Suppressor macrophage (primary cell): Measurements from ENCODE around the gene MAT1A.
"Not testable (repeated sequence)": the region's sequence is repeated elsewhere in the genome, so short reads cannot be mapped to it uniquely, and the experiment has no call there.

ENCODE experiments used
- DNase-seq, 4 experiments: peaks; one replicate each; pipeline ENCODE4 v3.0.0-alpha.2; 2020 to 2022

The MAT1A gene

DNA sequence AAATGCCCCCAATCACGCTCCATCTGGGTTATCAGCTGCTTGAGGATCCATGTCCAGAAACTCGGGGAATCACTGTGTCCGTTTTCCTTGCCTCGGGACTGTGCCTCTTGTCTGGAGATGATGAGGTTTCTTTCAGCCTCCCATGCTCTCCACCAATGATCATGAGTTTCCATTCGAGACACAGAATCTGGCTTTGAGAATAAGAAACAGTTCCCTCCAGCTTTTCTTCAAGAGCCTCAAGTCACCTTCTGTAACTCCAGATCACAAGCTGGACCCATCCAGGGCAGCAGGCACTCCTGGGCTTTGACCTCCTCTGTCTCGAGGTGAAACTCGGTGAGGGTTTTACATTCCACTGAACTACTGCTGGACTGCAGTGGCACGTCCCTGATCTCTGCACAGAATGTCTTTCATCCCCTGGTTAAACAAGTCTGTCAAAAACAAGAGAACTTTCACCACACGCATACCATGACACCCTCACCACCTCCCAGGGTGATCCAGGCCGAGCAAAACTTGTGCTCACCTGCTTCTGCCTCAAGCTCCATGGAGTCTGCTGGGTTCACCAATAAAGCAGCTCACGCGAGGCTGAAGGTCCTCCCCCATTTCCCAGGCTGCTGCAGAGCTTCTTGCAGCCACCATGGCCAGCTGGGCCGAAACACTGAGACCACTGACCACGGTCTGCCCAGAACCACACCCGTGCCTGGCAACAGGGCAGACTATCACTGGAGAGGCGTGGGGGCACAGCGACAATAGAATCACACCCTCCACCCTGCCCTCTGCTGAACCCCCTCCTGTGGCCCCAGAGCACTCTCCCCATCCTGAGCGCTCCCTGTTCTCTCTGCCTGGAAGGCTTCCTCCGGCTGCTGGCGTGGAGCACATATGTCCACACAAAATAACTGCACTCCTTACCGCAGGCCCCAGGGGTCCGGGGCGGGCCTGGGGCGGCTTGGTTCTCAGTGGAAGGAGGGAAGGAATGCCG is 25.1 kb downstream of the MAT1A start:
- no peak for DNase-seq

DNA sequence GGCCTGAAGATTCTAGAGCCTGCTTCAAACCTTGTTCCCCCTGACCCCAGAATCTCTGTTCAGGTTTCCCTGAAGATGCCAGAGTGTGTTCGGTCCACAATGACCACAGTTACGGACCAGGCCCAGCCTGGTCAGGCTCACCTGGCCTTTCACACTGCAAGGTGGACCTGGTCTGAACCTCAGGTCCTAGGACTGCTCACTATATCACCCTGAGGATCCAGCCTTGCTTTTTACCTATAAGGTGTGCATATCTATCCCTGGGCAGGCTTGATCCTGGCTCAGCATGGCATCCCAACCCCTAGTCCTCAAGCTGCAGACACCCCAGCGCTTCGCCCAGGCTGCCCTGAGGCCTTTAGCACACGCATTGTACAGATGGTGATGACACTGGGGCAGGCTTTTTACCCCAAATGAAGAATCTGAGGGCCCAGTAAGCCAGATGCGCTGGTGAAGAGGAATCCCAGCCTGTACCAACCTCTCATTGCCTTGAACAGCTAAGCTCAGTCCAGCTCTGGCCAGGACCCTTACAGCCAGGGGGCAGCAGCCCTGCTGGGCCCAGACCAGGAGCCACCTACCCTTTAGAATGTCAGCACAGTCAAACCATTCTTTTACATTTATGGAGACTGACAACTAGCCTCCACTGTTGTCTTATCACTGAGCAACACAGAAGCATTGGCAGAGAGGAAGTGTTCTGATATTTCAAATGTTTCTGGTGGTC is 28.0 kb downstream of the MAT1A start:
- DNase-seq, result no peak

DNA sequence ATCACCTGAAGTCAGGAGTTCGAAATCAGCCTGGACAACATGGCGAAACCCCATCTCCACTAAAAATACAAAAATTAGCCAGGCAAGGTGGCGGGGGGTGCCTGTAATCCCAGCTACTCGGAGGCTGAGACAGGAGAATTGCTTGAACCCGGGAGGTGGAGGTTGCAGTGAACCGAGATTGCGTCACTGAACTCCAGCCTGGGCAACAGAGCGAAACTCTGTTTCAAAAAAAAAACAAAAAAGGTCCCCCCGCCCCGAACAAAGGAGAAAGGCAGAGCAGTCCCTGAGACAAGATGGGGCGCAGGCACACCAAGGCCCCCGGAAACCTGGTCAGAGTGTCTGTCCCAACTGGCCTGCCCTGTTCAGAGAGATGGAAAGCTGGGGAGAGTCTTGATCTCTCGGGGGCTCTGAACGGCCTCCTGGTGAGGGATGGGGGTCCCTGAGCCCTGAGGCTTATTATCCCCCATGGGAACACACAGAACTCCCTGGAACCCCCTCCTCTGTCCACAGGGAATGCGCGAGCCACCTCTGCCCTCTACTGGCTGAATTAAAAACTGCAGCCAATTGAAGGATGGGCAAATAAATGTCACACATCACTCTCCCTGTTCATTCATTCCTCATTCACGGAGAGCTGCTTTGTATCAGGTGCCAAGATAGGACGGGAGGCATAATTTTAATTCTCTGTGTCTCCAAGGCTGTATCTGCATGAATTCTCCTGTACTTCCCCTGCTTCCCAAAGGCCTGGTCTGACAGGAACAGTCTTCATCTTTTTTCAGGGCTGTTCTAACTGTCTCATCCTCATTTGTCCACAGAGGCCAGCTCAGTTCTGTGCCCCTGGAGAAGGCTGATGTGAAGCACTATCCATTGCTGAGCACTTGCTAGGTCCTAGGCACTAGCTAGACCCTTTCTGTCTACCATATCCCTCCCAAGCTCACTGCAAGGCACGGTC is 28.9 kb downstream of the MAT1A start:
- peak; percentile 44 to 74 (median 58) for DNase-seq

DNA sequence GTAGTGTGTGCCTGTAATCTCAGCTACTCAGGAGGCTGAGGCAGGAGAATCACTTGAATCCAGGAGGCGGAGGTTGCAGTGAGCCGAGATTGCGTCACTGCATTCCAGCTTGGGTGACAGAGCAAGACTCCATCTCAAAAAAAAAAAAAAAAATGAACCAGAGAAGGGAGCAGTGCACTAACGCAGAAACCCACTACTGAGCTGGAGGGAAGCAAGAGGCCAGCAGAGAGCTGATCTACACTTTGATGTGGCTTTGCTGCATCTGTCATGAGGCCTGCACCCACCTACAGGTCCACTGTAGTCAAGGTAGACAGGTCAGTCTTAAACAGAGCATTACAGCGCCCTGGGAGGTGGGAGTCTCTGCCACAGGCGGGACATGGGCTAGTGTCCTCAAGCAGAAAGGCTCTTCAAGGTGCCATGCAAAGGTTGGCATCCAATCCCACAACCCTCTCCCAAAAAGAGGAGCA is 30.0 kb downstream of the MAT1A start:
- no peak for DNase-seq

DNA sequence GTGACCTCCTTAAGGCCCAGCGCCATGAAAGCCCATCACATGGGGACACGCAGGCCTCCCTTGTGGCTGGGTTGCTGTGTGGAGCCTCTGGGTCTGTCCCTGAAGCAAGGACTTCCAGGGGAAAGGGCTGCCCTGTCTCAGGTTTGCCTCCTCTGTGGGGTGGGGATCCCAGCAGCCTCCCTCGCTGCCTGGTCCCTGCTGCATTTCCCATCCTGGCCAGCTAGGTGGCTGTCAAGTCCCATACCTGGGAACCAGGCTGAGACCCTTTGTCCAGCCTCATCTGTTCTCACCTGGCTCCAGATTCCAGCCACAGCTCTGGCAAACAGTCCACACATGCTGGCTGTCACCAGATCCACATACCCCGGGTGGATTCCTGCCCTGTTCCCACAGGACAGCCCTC is 32.7 kb downstream of the MAT1A start:
- DNase-seq, result not testable (repeated sequence)

DNA sequence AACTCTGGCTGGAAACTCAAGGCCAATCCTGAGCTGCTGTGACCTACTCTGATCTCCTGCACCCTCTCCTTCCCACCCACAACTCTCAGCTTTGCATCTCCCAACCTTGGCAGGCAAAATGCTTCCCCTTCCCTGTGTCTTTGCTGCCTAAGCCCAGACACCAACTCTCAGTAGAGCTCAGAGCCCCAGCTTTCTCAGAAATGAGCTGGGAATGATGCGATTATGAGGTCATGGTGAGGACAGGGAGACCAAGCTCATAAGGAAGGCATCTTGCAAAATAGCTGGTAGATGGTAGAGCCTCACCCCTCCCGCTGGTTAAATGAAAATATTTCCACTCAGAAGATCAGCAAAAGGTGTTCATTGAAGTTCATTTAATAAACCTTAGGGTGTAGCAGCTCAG is 34.7 kb downstream of the MAT1A start:
- not testable (repeated sequence) for DNase-seq

DNA sequence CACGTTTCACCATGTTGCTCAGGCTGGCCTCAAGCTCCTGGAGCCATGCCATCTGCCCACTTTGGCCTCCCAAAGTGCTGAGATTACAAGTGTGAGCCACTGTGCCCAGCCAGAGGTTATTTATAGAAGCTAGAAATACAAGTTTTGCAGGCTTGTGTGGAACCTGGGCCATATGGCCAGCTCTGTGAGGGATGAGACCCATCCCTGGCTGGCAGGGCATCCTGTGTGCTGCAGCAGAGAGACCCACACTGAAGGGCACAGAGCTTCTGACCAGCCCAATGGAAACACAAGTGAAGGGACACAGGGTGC is 35.5 kb downstream of the MAT1A start:
- DNase-seq, result not testable (repeated sequence)

DNA sequence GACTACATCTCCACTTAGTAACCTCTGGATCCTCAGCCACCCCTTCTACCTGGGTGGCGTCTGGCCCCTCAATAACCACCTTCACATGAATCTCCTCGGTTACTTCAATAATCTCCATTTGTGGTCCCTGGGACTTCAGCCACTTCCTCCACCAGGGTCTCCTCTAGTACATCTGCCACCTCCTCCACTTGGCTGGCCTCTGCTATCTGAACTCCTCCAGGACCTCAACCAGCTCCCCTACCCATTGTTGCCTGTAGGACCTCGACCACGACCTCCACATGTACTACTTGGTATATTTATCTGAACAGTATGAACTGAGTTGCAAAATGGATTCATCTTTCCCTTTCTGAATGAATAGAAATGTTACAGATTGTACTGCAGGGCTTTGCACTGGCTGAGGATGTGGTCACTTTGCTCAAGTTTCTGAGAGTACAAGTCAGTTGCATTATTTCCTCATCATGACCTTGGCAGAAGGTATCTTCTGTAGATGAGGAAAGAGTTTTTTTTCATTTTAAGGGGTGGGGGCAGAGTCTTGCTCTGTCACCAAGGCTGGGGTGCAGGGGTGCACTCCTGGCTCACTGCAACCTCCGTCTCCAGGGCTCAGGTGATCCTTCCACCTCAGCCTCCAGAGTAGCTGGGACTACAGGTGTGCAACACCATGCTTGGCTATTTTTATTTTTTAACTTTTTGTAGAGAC is 36.0 kb downstream of the MAT1A start:
- DNase-seq, result peak in 1 of 4 experiments; percentile 21

DNA sequence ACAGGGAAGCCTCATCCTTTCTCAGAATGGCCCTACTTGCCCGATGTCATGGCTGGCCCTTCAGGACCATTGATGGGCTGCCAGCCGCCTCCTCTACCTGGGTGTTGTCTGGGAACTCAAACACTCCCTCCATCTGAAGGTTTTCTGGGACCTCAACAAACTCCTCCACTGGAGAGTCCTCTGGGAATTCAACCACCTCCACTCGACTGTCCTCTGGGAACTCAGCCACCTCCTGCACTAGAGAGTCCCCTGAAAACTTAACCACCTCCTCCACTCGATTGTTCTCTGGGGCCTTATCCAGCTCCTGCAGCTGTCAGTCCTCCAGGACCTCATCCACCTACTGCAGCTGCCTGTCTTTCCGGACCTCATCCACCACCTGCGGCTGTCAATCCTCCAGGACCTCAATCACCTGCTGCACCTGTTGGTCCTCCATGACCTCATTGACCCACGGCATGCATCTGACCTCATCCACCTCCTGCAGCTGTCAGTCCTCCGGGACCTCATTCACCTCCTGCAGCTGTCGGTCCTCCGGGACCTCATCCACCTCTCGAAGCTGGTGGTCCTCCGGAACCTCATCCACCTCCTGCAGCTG is 37.1 kb downstream of the MAT1A start:
- no peak for DNase-seq

DNA sequence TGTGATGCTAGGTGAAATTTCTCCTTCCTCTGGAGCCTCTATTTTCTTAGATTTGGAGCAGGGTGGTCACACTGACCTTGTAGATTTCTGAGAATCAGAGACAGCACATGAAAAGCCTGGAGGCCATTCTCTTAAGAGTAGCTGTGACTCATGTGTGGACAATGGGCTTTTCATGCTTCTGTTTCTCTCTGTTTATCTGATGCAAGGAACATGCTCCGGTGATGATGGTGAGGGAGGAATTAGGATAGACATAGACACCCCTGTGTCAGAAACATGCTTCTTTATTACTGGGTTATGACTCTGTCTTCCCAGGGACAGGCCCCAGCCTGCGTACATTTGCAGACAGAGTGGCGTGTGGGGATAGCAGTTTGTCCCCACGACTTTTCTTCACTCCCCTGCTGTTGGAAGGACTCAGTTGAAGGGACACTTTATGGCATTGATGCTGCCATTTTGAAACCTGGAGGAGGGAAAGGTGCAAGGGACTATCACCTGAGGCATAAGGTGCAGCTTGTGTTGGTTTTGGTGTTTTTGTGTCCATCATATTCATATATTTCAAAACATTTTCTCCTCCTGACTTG is 37.7 kb downstream of the MAT1A start:
- not testable (repeated sequence) for DNase-seq

DNA sequence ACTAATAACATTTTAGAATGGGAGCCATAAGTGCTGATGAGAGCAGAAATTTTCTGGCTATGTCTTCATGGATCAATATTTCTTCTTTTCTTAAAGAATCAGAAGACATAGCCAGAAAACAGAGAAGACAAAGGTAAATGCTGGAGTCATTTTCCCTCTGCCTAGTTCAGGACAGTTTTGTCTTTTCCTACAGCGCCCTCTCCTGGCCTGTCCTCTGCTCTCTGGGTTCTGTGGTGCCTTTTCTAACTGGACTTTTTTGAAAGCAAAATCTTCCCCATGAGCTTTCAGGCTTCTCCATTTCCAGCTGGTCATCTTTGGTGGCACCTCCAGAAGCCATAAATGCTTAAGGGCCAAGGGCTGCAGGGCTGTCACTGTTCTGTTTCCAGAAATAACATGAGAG is 39.1 kb downstream of the MAT1A start:
- DNase-seq, result not testable (repeated sequence)

DNA sequence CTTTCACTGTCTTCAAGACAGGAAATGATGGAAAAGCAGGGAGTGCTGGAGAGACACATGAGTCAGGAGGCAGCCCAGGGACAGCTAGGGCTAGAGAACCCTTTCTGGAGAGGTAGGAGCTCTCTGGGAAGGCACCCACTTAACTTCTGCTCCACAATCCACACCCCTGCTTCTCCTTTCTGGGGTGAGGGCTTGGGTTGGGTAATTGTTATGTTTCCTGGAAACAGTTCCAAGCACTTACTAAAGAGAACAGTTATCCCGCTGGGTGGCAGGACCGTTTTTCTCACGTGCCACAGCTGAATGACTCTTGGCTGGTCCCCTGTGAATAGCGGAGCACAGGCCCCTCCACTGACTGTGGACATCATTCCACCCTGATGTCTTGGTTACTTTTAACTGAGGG is 39.6 kb downstream of the MAT1A start:
- DNase-seq, result peak; percentile 36 to 71 (median 62)

DNA sequence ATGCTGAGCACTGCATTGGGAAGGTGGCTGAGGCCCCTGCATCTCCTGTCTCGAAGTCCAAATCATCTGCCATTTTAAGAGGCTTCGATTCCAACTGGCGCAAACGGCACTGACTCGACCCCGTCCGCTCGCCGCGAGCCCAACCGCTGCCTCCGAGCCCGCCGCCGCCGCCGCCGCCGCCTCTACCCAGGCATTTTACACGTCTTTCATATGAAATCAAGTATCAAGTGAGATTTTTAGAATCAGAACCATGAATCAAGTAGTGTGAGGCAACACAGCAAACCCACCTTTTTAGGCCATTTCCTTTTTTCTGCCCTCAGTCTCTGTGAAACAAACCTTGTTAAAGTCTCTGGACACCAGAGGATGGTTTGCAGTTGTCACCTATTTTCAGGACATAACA is 41.8 kb downstream of the MAT1A start:
- DNase-seq, result not testable (repeated sequence)

DNA sequence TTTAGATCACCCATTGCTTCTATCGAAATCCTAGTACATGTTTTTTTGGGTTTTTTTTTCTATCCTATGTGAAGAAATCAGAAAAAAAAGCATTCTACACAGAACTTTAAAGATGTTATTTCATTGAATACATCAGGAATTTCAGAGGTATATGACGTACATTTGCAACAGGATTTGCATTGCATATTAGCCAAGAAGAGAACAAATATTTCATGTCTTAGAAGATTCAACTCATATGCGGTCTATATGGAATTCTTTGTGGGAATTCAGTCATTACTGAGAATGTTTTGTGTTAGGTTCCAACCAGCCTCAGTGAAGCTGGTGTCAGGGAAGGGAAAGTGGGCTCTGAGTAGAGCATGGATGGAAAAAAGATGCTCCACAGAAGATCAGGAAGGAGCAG is 45.1 kb downstream of the MAT1A start:
- not testable (repeated sequence) for DNase-seq

DNA sequence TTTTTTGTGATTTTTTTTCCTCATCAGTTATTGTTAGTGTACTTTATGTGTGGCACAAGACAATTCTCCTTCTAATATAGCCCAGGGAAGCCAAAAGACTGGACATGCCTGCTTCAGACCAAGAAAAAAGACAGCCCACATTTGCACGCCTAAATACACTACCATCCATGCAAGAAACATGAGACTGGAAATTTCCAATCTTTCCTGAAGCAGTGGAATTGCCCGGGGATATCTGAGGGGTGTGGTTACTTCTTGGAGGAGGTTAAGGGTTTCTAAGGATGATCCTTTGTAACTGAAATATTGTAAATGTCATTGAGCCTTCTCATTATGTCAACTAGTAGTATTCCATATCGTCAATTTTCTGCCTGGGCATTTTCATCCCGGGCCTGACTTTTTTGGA is 47.1 kb downstream of the MAT1A start:
- DNase-seq, result not testable (repeated sequence)

DNA sequence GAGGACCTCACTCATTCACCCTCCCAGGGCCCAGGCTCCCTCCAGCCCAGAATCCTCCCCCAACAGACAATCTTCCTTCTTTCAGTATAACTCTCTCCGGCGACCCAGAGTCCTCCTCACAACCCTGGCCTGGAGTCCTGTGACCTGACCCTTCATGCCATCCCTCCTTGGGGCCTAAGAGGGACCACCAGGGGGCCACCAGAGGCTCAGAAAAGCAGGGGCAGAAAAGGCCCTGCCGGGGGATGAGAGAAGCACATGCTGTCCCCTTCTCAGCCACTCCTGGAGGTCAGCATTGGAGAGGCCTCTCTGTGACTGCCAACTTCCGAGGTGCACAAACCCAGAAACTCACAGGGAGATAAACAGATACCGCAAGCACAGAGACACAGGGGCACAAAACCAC is 53.0 kb downstream of the MAT1A start:
- DNase-seq, result not testable (repeated sequence)

DNA sequence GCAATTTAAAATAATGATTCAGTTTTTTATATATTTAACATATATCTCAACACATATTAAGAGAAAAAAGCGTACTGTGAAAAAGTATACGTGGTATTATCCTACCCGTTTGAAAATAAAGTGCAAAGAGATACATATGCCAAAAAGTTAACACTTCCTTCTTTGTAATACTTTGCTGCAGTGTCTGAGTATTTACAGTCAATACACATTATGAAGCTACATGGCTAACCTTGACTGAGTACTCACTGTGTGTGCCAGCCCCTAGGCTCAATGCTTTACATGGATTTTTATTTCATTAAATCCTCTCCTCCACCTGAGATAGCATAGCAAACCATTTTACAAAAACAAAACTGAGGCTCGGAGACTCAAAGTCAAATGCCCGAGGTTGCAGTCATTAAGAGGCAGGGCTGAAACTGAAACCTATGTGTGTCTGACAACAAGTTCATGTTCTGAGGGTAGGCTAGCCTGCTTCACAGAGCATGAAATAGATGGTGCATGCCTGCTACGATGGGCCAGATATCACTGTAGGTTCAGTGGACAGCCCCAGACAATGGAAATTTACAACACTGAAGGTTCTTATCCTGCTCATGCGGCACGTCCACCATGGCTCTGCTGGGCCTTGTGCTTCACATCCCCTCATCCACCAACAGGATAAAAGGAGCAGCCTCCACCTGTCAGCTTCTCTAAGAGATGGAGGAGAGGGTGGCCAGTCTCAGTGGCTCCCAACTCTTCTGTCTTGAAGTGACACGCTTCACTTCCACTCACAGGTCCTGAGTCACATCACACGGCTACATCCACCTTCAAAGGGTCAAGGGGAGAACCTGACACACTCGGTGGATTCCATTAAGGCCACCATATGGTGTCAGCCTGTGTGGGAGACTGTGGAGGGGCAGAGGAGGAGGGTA is 54.9 kb downstream of the MAT1A start:
- DNase-seq, result not testable (repeated sequence)

DNA sequence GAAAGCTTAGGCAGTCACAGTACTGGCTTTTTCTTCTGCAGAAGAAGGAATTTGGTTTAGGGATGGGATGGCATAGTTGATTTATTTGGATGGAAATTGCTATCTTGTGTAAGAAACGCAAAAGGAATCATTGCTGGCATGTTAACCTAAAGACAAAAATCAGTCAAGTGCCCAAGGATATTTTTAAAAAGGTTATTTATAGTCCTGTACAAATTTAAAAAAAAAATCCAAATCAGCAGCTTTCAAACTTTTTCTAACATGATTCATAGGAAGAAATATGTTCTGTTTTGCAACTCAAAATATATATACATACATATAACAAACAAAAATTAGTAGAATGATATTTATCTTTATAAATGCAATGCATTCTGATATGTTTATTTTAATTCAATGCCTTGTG is 55.6 kb downstream of the MAT1A start:
- not testable (repeated sequence) for DNase-seq

DNA sequence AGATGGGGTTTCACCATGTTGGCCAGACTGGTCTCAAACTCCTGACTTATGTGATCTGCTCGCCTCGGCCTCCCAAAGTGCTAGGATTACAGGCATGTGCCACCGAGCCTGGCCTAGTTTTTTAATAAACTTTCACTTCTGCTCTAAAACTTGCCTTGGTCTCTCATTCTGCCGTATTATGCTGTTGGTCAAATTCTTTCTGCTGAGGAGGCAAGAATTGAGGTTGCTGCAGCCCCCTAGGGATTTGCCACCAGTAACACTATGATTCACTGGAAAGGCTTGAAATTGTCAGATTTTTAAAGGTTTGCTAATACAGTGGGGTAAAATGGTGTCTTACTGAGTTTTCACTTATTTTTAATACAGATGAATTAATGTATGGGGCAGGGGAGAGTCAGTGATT is 62.7 kb downstream of the MAT1A start:
- not testable (repeated sequence) for DNase-seq

DNA sequence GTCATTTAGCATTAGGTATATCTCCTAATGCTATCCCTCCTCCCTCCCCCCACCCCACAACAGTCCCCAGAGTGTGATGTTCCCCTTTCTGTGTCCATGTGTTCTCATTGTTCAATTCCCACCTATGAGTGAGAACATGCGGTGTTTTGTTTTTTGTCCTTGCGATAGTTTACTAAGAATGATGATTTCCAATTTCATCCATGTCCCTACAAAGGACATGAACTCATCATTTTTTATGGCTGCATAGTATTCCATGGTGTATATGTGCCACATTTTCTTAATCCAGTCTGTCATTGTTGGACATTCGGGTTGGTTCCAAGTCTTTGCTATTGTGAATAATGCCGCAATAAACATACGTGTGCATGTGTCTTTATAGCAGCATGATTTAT is 66.4 kb downstream of the MAT1A start:
- not testable (repeated sequence) for DNase-seq
